DMS114 treated with DMSO at 0.1 percent for 48 hours (cell line): ENCODE measurements around the gene KLF17.

Experiments
- DNase-seq: peaks from one replicate; lab custom pipeline; 2025; ENCODE audit not compliant: unreplicated experiment; lab: John Stamatoyannopoulos, UW

KLF17 gene

GRCh38 chr1:44151332-44151731 lies 32.7 kb downstream of the KLF17 start:
- no peak for DNase-seq

- DNase-seq = no peak
Measured at GRCh38 chr1:44151808-44152207, 33.2 kb downstream of the KLF17 start.

- no peak for DNase-seq
Measured at GRCh38 chr1:44152692-44153091, 34.1 kb downstream of the KLF17 start.

- no peak for DNase-seq
Measured at GRCh38 chr1:44154049-44154448, 35.4 kb downstream of the KLF17 start.

GRCh38 chr1:44157903-44158302 lies 39.3 kb downstream of the KLF17 start:
- DNase-seq = no peak

- no peak for DNase-seq
Measured at GRCh38 chr1:44158871-44159270, 40.2 kb downstream of the KLF17 start.

GRCh38 chr1:44161546-44161945 lies 42.9 kb downstream of the KLF17 start:
- DNase-seq = no peak

GRCh38 chr1:44168520-44169098 lies 50.0 kb downstream of the KLF17 start:
- no peak for DNase-seq

- no peak for DNase-seq
Measured at GRCh38 chr1:44170281-44170823, 51.7 kb downstream of the KLF17 start.

GRCh38 chr1:44174630-44175029 lies 56.0 kb downstream of the KLF17 start:
- no peak for DNase-seq
